ENCODE results near the gene COL27A1.

The COL27A1 gene

DNA sequence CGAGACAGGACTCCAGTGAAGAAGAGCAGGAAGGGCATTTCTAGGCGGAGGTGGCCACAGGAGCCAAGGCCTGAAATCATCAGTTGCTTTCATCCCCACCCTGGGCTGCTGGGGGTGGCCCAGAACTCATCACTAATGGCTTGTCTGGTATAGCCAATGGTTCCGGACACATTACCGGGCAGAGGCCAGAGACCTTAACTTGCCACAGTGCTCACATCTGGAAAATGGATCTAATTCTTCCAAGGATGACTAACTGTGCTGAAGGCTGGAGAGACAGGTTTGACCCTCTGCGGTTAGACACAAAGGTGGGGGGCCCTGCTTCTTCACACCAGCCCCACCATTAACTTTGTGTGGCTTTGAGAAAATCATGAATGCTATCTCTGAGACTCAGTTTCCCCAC is 6.2 kb upstream of the COL27A1 start:
- DNase-seq (ENCODE audit: low read depth) = no peak

DNA sequence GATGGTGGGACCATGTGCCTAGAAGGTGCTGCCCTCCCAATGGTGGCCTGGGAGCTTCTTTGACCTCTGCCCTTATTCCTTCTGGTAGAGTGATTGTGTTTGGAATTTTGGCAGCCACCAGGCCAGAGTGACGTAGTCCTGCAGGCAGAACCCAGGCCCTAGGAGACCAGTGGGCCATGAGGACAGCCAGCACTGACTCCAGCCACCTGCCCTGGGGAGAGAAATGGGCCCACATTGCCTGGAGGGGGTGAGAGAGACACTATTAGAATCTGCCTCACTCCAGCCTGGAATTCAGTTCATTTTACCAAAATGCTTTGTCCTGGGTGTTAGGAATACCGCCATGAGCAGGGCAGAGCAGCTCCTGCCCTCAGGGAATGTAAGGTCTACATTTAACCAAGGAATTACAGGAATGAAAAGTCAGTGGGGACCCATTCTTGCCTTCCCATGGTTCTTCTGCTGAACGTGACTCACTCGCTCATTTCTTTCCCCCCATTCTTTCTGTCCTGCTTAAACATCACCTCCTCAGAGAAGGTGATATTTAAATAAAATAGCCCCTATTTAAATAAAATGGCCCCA is 5.5 kb upstream of the COL27A1 start:
- no peak for DNase-seq (ENCODE audit: low read depth)

DNA sequence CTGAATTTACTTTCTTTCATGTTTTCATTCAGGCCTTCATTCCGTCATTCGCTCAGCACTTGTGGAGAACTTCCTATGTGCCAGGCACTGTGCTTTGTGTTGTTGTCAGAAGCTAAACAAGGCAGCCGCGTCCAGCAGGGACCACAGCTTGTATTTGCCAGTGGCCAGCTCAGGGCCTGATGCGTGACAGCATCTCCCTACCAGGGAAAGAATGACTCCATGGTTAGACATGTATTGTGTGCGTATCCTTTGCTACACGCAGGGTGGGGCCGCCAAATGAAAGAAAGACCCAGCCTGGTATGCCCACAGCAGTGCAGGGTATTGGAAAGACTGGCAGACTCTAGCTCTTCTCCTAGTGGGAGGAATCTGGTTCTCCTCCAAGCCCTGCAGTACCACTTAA is 4.7 kb upstream of the COL27A1 start:
- DNase-seq (ENCODE audit: low read depth) = no peak

- DNase-seq (ENCODE audit: low read depth) = no peak
Observed at GRCh38 chr9:114151426-114151956, 3.8 kb upstream of the COL27A1 start.

DNA sequence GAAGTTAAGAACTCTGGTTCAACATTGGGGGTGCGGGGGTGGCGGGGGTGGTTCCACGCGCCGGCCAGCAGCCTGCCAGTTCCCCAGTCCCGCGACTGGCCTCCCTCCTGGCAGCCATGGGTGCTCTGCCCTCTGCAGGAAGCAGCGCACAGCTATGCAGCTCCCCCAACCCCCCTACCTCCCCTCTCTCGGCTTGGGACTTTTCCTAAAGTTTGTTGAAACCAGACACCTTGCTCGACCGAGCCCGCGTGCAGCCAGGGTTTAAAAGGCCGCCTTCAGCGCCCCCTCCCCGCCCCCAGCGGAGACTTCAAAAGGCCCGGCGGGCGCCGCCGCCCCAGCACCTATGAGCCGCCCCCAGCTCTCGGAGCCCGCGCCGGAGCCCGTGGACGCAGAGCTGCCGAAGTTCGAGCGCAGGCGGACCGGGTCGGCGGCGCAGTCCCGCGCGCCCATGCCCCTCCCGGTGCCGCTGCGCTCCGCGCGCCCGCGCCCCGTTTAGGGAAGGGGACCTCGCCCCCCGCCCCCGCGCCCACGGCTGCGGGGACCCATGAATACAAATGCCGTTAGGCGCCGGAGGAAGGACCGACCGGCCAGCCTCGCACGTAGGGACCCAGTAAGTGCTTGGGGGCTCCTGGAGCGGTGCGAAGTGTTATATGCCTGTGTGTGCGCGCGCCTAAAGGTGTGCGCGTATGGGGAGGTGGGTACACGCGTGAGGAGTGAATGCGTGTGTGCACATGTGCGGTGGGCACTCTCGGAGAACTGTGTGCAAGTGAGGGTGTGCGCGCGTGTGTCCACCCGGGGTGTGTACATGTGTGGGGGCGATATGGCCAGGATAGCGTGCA is 1.4 kb upstream of the COL27A1 start:
- no peak for DNase-seq (ENCODE audit: low read depth)

DNA sequence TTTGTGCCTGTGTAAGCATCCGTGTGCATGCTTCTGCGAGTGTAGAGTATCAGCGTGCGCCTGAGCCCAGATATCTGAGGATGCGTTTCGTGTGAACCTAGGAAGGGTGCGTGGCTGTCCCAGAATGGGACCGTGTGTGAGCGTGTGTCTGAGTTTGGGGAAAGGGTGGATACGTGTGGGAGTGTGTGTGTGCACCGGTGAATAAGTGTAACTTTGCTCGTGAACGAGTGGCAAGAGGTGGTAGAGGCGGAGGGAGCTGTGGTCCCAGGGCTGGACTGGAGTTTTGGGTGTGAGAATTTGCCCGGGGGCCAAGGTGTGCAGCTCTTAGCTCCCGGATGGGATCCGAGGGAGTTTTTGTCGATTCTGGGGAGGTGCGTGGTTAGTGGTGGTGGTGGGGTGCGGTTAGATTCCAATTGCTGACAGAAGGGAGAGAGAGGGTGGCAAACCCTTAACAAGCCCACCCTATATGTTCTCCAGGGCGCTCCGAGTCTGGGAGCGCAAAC is 686 bp upstream of the COL27A1 start:
- no peak for DNase-seq (ENCODE audit: low read depth)

GRCh38 chr9:114155995-114156656 is 789 bp downstream of the COL27A1 start:
- no peak for DNase-seq (ENCODE audit: low read depth)

DNA sequence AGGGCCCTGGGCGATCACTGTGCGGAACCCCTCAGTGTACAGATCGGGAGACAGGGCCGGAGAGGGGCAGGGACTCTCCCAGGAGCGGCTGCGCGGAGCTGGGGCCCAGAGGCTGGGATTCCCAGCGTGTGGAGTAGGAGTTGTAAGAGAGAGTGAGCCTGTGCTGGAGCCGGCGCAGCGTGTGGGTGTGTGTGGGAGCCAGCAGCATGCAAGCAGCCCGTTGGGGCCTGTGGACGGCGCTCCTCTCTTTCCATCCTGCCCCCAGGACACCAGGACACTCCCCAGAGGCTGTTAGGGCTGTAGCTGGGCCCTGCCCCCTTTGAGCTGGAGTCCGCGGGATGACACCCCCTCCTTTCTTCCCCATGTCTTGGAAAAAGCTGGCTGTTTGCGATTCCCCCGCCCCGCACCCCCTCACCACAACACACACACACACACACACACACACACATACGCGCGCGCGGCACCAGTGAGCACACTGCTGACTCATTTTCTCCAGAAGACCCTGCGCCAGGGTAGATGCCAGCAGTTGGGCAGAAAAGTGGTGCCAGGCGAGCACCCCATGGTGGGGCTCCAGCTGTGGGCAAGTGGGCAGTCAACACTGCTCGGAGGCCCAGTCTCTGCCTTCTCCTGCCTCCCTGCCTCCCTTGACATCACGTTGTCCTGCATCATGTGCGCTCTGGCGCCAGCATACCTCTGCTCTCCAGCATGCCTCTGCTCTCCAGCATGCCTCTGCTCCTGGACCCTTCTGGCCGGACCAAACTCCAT is 1.5 kb downstream of the COL27A1 start:
- no peak for DNase-seq (ENCODE audit: low read depth)

DNA sequence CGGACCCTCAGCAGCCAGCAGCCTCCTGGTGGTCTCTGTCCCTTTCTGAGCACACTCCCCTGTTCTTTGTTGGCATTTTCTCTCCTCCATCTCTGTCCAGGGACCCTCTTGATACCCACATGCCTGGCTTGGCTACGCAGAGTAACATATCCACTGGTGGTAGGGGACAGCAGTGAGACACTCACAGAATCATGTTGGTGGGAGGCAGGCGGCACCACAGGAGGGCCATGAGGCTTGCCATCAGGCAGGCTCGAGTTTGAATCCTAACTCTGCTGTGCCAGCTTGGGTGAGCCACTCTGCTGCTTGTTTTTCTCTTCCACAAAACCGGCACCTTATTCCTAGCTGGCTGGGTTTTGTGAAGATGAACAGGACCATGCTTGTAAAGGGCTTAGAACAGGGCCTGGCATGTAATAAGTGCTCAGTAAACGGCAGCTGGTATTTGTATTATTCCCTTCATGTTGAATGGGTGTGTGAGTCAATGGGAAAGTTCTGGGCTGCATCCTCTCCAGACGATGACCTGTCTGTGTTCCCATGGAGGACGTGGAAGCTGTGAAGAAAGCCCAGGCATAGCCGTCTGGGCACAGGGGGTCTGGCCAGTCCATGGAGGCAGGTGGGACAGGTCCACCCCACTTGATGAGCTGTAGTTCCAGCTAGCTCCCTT is 2.3 kb downstream of the COL27A1 start:
- DNase-seq (ENCODE audit: low read depth) = no peak

DNA sequence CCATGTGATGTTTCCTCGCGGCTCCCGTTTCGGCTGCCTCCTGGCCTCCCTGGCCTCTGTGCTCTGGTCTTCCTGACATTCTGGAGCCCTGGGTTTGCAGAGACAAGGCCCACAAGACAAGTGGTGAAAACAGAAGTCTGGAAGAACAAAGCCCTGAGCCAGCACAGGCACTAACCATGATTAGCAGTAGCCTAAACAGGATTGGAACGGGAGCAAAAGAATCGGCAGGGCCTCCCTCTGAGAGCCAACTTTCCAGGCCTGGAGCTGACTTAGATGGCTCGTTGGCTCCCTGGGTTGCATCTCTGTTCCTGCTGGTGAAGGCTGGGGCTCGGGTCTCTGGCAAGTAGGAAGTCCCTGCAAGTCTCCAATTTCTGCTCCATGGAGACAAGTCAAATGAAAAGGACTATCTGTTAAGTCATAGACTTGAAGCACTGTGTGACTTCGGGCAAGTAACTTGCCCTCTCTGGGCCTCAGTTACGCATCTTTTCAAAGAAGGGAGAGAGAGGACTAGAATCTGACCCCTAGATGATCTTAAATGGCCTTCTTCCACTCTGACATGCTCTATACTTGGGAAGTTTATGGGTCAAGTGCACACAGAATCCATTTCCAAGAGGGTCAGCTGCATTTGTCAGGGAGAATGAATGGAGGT is 3.3 kb downstream of the COL27A1 start:
- no peak for DNase-seq (ENCODE audit: low read depth)

GRCh38 chr9:114159691-114160090 is 4.4 kb downstream of the COL27A1 start:
- DNase-seq (ENCODE audit: low read depth) = no peak

DNA sequence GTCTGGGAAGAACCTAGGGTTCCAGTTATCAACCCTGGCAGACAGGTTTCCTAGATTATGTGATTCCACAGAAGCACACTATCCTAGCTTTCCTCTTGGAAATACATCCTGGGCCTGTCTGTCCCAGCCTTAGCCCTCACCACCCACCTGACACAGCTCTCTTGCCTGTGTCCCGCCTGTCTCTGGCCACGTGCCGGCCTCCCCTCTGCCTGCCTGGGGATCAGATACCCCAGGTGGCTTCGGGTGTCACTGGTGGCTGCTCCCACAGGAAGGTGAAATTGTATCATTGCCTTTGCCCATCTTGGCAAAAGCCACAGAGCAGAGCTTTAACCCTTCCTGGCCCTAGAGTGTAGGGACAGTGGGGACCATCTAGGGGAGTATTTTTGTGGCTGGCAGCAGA is 6.2 kb downstream of the COL27A1 start:
- no peak for DNase-seq (ENCODE audit: low read depth)

- DNase-seq (ENCODE audit: low read depth) = no peak
Observed at GRCh38 chr9:114163517-114163951, 8.2 kb downstream of the COL27A1 start.

GRCh38 chr9:114164191-114164794 is 9.0 kb downstream of the COL27A1 start:
- no peak for DNase-seq (ENCODE audit: low read depth)

GRCh38 chr9:114165407-114166102 is 10.2 kb downstream of the COL27A1 start:
- no peak for DNase-seq (ENCODE audit: low read depth)

DNA sequence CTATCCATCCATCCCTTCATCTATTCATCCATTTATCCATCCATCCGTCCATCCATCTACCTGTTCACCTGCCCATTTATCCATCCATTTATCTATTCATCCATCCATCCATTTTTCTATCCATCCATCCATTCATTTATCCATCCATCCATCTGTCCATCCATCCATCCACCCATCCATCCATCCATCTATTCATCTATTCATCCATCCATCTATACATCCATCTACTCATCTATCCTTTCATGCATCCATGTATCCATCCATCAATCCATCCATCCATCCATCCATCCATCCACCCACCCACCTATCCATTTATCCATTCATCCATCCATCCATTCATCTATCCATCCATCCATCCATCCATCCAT is 10.8 kb downstream of the COL27A1 start:
- no peak for DNase-seq (ENCODE audit: low read depth)

DNA sequence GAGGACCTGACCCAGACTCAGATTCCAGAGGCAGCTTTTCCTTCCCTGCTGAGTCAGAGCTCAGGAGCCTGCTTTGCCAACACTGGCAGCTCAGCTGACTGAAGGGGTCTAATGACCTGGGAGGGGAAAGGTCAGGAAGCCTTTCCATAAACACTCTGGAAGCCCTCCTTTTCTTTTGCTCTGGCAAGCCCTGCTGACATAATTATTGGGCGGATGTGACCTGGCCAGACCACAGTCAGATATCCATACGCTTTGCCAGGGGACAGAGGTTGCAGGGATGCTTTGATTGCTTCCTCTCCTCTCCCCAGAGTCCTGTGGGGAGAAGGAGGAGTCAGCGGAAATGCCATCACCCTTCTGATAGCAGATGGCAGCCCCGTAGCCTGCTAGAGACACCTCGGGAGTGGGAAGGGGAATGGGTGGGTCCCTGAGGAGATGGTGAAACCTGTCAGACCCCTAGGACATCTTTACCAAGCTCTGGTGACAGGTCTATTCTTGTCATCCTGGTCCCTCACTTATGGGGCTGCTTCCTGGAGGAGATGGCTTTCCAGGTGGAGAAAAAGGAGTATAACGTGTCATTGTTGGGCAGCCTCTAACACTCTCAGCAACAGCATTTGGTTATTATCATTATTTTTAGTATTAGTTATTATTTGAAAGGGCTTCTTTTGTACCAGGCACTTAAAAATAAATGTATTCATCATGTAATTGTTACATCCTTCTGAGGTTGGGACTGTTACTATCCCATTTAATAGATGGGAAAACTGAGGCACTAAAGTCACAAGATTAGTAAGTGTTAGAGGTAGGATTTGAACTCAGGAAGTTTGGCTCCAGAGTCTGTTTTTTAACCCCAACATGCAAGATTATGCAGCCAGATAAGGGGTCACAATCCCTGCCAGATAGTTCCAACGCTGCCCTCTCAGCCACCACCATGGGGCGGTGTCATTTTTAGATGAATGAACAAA is 11.6 kb downstream of the COL27A1 start:
- DNase-seq (ENCODE audit: low read depth) = no peak

DNA sequence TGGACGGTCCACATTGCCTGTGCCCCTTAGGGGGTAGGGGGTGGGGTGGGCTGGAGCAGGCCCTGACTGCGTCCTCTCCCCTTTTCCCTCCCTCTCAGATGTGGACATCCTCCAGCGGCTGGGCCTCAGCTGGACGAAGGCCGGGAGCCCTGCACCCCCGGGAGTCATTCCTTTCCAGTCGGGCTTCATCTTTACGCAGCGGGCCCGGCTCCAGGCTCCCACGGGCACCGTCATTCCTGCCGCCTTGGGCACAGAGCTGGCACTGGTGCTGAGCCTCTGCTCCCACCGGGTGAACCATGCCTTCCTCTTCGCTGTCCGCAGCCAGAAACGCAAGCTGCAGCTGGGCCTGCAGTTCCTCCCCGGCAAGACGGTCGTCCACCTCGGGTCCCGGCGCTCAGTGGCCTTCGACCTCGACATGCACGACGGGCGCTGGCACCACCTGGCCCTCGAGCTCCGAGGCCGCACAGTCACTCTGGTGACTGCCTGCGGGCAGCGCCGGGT is 12.3 kb downstream of the COL27A1 start:
- no peak for DNase-seq (ENCODE audit: low read depth)

All from activated gamma-delta T cell treated with anti-CD3 and anti-CD28 coated beads, Interleukin-2, amount 50 U/mL, for 16 hours (primary cell).